Neural cell (in vitro differentiated cells): ENCODE results near the gene DAGLB. TPM values are rescaled to one million over a fixed set of nuclear protein-coding genes. Genes with fewer than 3 reads are reported as not detected.

Experiments
- H2AFZ ChIP-seq: fragments of 200-600, 300-800 bp; sonication (generic), shearing (Covaris generic); 2 replicates; pipeline ENCODE4 v1.6.0; 2014; ENCODE audit warnings: low read depth, mild to moderate bottlenecking, antibody characterized with exemption, low read length, moderate library complexity
- H3F3A ChIP-seq: fragments of 200-600 bp; shearing (Covaris generic); 2 replicates; pipeline ENCODE4 v1.6.1; 2016; ENCODE audit warnings: mild to moderate bottlenecking, moderate library complexity, mixed read lengths, antibody characterized with exemption, low read length; ENCODE audit not compliant: insufficient read depth, poor library complexity, severe bottlenecking
- H3K27ac ChIP-seq: fragments of 200-600, 300-800 bp; sonication (generic), shearing (Covaris generic); 2 replicates; pipeline ENCODE4 v1.5.1; 2014; ENCODE audit warnings: mild to moderate bottlenecking, low read length, moderate library complexity
- H3K27me3 ChIP-seq: fragments of 300-800, 200-600 bp; sonication (generic), shearing (Covaris generic); 2 replicates; pipeline ENCODE4 v1.6.0; 2014; ENCODE audit warnings: mild to moderate bottlenecking, low read depth, low read length, moderate library complexity; ENCODE audit not compliant: insufficient read depth
- H3K36me3 ChIP-seq: fragments of 300-800, 200-600 bp; sonication (generic), shearing (Covaris generic); 2 replicates; pipeline ENCODE4 v1.5.1; 2014; ENCODE audit warnings: mild to moderate bottlenecking, antibody characterized with exemption, low read length, moderate library complexity; ENCODE audit not compliant: insufficient read depth
- H3K4me2 ChIP-seq: fragments of 300-800, 200-600 bp; sonication (generic), shearing (Covaris generic); 2 replicates; pipeline ENCODE4 v1.6.0; 2014; ENCODE audit warnings: mild to moderate bottlenecking, low read length
- H3K4me3 ChIP-seq: fragments of 300-800, 200-600 bp; sonication (generic), shearing (Covaris generic); 2 replicates; pipeline ENCODE4 v1.5.1; 2014; ENCODE audit warnings: mild to moderate bottlenecking, low read length, moderate library complexity
- H3K79me2 ChIP-seq: fragments of 200-600 bp; shearing (Covaris generic); replicated peaks from 2 replicates; pipeline ENCODE4 v1.6.0; 2014; ENCODE audit warnings: mild to moderate bottlenecking, low read length, moderate library complexity; ENCODE audit not compliant: insufficient read depth
- H3K9ac ChIP-seq: fragments of 300-800, 200-600 bp; sonication (generic), shearing (Covaris generic); 2 replicates; pipeline ENCODE4 v1.6.1; 2016; ENCODE audit warnings: mild to moderate bottlenecking, low read length, mixed read lengths
- H3K9me2 ChIP-seq: fragments of 200-600 bp; shearing (Covaris generic); 2 replicates; pipeline ENCODE4 v1.6.1; 2016; ENCODE audit warnings: mild to moderate bottlenecking, low read length, mixed read lengths; ENCODE audit not compliant: insufficient read depth
- H3K9me3 ChIP-seq: fragments of 200-600, 300-800 bp; sonication (generic), shearing (Covaris generic); 2 replicates; pipeline ENCODE4 v1.6.1; 2016; ENCODE audit warnings: mild to moderate bottlenecking, mixed run types, low read length, moderate library complexity, mixed read lengths
- H4K20me1 ChIP-seq: fragments of 200-600 bp; shearing (Covaris generic); 2 replicates; pipeline ENCODE4 v1.6.1; 2016; ENCODE audit warnings: mild to moderate bottlenecking, mixed run types; ENCODE audit not compliant: insufficient read depth
- CTCF ChIP-seq: fragments of 450-650 bp; IDR thresholded peaks from 2 replicates; pipeline ENCODE4 v1.5.1; 2014; ENCODE audit warnings: antibody characterized with exemption, mild to moderate bottlenecking, moderate library complexity; ENCODE audit not compliant: poor library complexity, severe bottlenecking
- EP300 ChIP-seq: fragments of 450-650 bp; conservative IDR thresholded peaks from 2 replicates; pipeline ENCODE4 v1.6.1; 2014; ENCODE audit warnings: antibody characterized with exemption, mild to moderate bottlenecking, moderate library complexity; ENCODE audit not compliant: poor library complexity, severe bottlenecking
- EZH2 ChIP-seq: fragments of 200-600, 300-800 bp; shearing (Covaris generic), sonication (generic); IDR thresholded peaks from 2 replicates; pipeline ENCODE4 v1.6.1; 2014; ENCODE audit warnings: antibody characterized with exemption, low read length, borderline replicate concordance, mild to moderate bottlenecking; ENCODE audit not compliant: insufficient read depth, poor library complexity, severe bottlenecking
- MXI1 ChIP-seq: fragments of 450-650 bp; conservative IDR thresholded peaks from 2 replicates; pipeline ENCODE4 v1.6.1; 2014; ENCODE audit warnings: antibody characterized with exemption, mild to moderate bottlenecking; ENCODE audit not compliant: poor library complexity, severe bottlenecking
- POLR2AphosphoS5 ChIP-seq: IDR thresholded peaks from 2 replicates; pipeline ENCODE4 v1.6.1; 2012
- RAD21 ChIP-seq: fragments of 450-650 bp; conservative IDR thresholded peaks from 2 replicates; pipeline ENCODE4 v1.6.1; 2014; ENCODE audit warnings: antibody characterized with exemption, mild to moderate bottlenecking, moderate library complexity
- REST ChIP-seq: IDR thresholded peaks from 2 replicates; pipeline ENCODE4 v1.6.1; 2012; ENCODE audit warnings: borderline replicate concordance
- SMC3 ChIP-seq: fragments of 450-650 bp; conservative IDR thresholded peaks from 2 replicates; pipeline ENCODE4 v1.6.1; 2014; ENCODE audit warnings: antibody characterized with exemption, mild to moderate bottlenecking, moderate library complexity; ENCODE audit not compliant: poor library complexity
- TAF1 ChIP-seq: IDR thresholded peaks from 2 replicates; pipeline ENCODE4 v1.6.1; 2012; ENCODE audit warnings: low read depth
- polyA plus RNA-seq: library from polyadenylated mRNA; depleted of rRNA; stranded (reverse); fragments of >200 nt; gene quantifications from 2 replicates; pipeline ENCODE4 v1.2.3, GENCODE V29; 2014

DAGLB gene
- polyA plus RNA-seq, 1 donor from 2014 or later: 32.3 TPM

GRCh38 chr7:6416516-6417145, 31.1 kb downstream of the DAGLB start:
- Histone ChIP-seq H3F3A (no peaks in the 10 kb centered on the region), H3K27ac (no peak overlapping the region), H3K9ac (no peak overlapping the region), H4K20me1 (no peaks in the 10 kb centered on the region), H3K79me2 (no peaks in the 10 kb centered on the region), H3K9me2 (no peaks in the 10 kb centered on the region), H3K4me3 (no peak overlapping the region), H3K27me3 (no peaks in the 10 kb centered on the region), H3K36me3 (no peaks in the 10 kb centered on the region), H3K4me2 (no peak overlapping the region), H2AFZ (no peak overlapping the region), H3K9me3 (no peaks in the 10 kb centered on the region)
- TF ChIP-seq MXI1: no peak
- no peak for TF ChIP-seq SMC3
- TF ChIP-seq EP300: no peak
- no peak for TF ChIP-seq POLR2AphosphoS5
- no peak for TF ChIP-seq TAF1
- no peak for TF ChIP-seq EZH2
- no peak for TF ChIP-seq RAD21
- TF ChIP-seq REST: no peak
- no peak for TF ChIP-seq CTCF

DNA sequence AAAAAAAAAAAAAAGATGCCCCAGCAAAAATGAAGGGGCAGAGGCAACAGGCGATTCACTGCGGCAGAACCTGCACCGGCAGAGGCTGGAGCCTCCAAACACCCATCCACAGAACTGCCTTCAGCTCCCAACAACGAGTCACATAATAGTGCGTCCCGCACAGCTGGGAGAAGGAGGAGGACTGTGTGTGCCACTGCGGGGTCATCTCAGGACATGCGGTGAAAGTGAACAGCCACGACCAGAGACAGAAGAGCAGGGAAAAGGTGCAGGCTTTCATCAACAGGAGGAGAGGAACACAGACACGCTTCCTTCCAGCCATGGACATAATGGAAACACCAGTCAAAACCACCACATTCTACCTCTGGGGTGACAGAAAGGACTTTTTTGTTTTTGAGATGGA, 34.1 kb downstream of the DAGLB start:
- H3K9ac ChIP-seq: no peak overlapping the region
- no peaks in the 10 kb centered on the region for H4K20me1 ChIP-seq
- no peak overlapping the region for H3K27ac ChIP-seq
- H3K9me2 ChIP-seq: no peaks in the 10 kb centered on the region
- no peaks in the 10 kb centered on the region for H3K79me2 ChIP-seq
- no peaks in the 10 kb centered on the region for H3F3A ChIP-seq
- H2AFZ ChIP-seq: no peak overlapping the region
- no peaks in the 10 kb centered on the region for H3K9me3 ChIP-seq
- H3K36me3 ChIP-seq: peaks cover 7% of the 10 kb centered on the region
- no peaks in the 10 kb centered on the region for H3K27me3 ChIP-seq
- H3K4me3 ChIP-seq: no peak overlapping the region
- TF ChIP-seq POLR2AphosphoS5 (no peak), MXI1 (no peak), EZH2 (no peak), RAD21 (no peak), EP300 (no peak), SMC3 (no peak), CTCF (no peak), REST (no peak), TAF1 (no peak)
- H3K4me2 ChIP-seq: no peak overlapping the region
